ENCODE data around the gene RNF217.
"Not testable (repeated sequence)": the region's sequence is repeated elsewhere in the genome, so short reads cannot be mapped to it uniquely, and the experiment has no call there.

RNF217 gene

DNA sequence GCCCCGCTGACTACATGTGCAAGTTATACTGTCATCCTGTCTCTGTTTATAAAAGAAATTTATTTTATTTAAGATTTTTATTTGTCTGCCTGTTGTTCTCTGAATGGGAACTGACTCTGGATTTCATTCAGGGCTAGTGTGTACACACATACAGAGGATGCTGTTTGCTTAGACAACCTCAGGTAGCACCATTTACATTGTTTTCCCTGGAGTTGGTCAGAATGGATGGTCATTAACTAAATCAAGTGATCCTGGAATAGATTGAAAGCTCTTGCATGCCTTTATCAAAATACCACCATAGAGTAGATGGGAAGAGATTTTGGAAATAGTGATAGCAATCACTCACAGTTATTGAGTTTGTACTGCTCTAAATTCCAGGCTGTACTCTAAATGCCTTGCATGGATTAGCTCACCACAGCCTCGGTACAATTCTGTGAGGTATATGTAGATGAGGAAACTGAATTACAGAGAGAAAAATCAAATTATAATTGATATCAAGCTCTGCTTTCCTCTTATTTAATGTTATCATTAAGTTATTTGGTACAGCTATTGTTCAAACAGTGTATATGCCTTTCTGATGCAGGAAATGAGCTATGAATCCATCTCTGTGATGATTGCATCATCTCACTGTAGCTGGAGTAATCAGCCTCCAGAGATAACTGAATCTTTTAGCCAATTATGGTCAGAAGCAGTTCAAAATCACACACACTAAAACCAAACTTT, 51.9 kb downstream of the RNF217 start:
- in situ Hi-C loops (cut with HindIII; ENCODE audit: low sequenced_read_pairs): no loop called here

- in situ Hi-C loops (cut with HindIII; ENCODE audit: low sequenced_read_pairs): no loop called here
Observed at GRCh38 chr6:125014661-125014957, 52.4 kb downstream of the RNF217 start.

DNA sequence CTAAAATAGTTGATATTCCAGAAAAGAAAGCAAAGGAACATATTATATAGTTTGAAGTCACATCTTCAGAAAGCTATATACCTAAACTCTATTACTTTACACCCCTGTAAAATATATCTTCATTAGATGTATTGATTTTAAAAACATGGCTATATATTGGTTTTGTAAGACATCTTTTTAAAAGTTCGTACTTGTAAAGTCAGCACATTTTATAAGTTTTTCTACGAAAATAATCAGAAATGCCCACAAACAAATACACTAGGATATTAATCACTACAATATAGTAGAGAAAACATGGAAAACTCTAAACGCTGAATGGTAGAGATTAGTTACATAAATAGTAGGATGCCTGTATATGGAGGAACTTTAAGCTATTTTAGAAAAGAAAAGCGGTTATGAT, 52.9 kb downstream of the RNF217 start:
- in situ Hi-C loops (cut with HindIII; ENCODE audit: low sequenced_read_pairs): no loop called here

DNA sequence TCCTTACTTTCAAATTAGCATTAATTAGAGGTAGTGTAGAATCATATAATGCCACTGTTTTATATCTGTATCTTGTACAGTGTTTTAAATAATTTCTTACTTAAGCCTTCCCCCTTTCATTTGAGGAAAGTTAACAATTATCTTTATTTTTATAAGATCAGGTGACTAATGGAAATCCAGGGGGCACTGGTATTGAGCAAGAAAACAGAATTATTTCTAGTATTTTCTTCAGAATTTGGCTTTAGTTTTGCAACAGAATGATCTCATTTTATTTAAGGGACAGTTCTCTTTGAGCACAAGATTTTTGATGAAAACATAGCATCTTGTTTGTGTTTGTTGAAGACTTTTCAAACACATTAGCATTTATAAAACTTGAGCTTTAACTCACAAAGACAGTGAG, 55.9 kb downstream of the RNF217 start:
- in situ Hi-C loops (cut with HindIII; ENCODE audit: low sequenced_read_pairs): no loop called here

GRCh38 chr6:125019281-125019680, 57.0 kb downstream of the RNF217 start:
- in situ Hi-C loops (cut with HindIII; ENCODE audit: low sequenced_read_pairs): no loop called here

DNA sequence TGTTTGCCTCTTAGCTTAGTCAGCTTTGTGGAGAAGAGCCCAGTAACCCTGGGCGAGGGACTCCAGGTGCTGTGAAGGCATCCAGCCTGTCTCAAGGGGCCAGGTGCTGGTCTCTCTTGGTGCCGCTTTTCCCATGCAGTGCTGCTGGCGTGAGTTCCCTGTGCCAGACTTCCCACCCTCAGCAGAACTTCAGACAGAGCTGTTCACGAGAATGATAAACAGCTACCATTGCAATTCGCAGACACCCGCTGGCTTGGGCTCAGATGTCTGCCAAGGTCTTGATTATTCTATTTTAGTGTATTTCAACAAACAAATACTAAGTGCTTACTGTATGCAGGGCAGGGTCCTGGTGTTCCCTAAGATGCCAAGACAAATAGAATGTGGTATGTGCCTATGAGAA, 57.7 kb downstream of the RNF217 start:
- in situ Hi-C loops (cut with HindIII; ENCODE audit: low sequenced_read_pairs): no loop called here

DNA sequence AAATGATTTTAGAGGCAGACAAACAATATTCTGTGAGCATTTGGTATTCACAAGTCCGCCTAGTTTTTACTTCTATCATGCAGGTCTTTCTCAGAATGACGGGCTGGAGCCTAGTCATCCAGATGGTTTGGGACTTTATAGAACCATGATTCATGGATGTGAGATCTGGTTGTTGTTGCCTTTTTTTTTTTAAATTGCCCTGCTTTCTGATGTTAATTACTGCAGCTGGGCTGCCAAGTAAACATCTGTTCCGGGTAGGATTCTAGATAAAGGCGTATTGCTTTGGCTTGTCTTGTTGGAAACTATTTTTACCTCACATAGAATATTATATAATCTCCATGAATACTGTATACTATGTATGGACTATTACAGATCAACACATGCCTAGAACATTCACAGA, 58.1 kb downstream of the RNF217 start:
- in situ Hi-C loops (cut with HindIII; ENCODE audit: low sequenced_read_pairs): no loop called here

DNA sequence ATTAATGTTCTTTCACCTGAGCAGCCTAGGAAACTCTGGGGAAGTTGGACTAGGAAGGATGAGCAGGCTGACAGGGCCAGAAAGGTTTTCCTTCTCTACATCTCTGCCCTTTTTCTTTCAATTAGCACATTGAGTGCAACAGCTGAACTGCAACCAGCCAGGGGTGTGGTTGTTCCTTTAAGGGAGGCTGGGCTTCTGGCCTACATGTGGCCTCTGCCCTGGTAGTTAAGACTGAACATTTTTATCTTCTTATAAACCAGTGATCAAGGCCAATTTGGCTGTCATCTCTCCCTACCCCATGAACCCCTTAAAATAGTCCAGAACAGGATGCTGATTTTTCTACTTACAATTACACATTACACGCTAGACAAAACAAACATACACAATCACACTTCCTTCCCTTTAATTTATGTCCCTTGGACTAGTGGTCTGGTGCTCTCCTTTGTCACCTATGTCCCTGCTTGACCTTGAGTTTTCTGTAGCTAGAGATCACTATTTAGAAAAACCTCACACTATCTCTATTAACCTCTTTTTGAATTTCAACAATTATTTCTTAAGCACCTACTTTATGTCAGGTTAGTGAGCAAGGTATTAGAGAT, 60.3 kb downstream of the RNF217 start:
- in situ Hi-C loops (cut with HindIII; ENCODE audit: low sequenced_read_pairs): no loop called here

GRCh38 chr6:125025164-125025854, 63.1 kb downstream of the RNF217 start:
- in situ Hi-C loops (cut with HindIII; ENCODE audit: low sequenced_read_pairs): no loop called here

- in situ Hi-C loops (cut with HindIII; ENCODE audit: low sequenced_read_pairs): no loop called here
Observed at GRCh38 chr6:125027287-125027686, 65.0 kb downstream of the RNF217 start.

DNA sequence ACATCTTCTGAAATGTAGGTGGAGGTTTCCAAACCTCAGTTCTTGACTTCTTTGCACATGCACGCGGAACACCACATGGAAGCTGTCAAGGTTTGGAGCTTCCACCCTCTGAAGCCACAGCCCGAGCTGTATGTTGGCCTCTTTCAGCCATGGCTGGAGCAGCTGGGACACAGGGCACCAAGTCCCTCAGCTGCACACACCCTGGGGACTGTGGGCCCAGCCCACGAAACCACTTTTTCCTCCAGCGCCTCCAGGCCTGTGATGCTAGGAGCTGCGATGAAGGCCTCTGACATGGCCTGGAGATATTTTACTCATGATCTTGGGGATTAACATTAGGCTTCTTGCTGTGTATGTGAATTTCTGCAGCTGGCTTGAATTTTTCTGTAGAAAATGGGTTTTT, 68.7 kb downstream of the RNF217 start:
- in situ Hi-C loops (cut with HindIII; ENCODE audit: low sequenced_read_pairs): no loop called here

- in situ Hi-C loops (cut with HindIII; ENCODE audit: low sequenced_read_pairs): no loop called here
Observed at GRCh38 chr6:125031385-125031784, 69.1 kb downstream of the RNF217 start.

DNA sequence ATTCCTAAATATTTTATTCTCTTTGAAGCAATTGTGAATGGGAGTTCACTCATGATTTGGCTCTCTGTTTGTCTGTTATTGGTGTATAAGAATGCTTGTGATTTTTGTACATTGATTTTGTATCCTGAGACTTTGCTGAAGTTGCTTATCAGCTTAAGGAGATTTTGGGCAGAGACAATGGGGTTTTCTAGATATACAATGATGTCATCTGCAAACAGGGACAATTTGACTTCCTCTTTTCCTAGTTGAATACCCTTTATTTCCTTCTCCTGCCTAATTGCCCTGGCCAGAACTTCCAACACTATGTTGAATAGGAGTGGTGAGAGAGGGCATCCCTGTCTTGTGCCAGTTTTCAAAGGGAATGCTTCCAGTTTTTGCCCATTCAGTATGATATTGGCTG, 72.7 kb downstream of the RNF217 start:
- in situ Hi-C loops (cut with HindIII; ENCODE audit: low sequenced_read_pairs): not testable (repeated sequence)

GRCh38 chr6:125036486-125036885, 74.2 kb downstream of the RNF217 start:
- in situ Hi-C loops (cut with HindIII; ENCODE audit: low sequenced_read_pairs): not testable (repeated sequence)

- in situ Hi-C loops (cut with HindIII; ENCODE audit: low sequenced_read_pairs): no loop called here
Observed at GRCh38 chr6:125037827-125038226, 75.6 kb downstream of the RNF217 start.

DNA sequence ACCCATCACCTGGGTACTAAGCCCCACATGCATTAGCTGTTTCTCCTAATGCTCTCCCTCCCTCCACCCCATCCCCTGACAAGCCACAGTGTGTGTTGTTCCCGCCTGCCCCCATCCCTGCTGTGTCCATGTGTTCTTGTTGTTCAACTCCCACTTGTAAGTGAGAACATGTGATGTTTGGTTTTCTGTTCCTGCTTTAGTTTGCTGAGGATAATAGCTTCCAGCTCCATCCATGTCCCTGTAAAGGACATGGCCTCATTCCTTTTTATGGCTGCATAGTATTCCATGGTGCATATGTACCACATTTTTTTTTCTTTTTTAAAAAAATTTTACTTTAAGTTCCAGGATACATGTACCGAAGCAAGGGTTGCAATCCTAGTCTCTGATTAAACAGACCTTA, 76.7 kb downstream of the RNF217 start:
- in situ Hi-C loops (cut with HindIII; ENCODE audit: low sequenced_read_pairs): no loop called here

- in situ Hi-C loops (cut with HindIII; ENCODE audit: low sequenced_read_pairs): no loop called here
Observed at GRCh38 chr6:125041740-125042459, 79.7 kb downstream of the RNF217 start.

GRCh38 chr6:125044066-125044465, 81.8 kb downstream of the RNF217 start:
- in situ Hi-C loops (cut with HindIII; ENCODE audit: low sequenced_read_pairs): no loop called here

GRCh38 chr6:125044667-125045066, 82.4 kb downstream of the RNF217 start:
- in situ Hi-C loops (cut with HindIII; ENCODE audit: low sequenced_read_pairs): no loop called here

GRCh38 chr6:125046107-125046925, 84.1 kb downstream of the RNF217 start:
- in situ Hi-C loops (cut with HindIII; ENCODE audit: low sequenced_read_pairs): no loop called here

GRCh38 chr6:125048274-125048673, 86.0 kb downstream of the RNF217 start:
- in situ Hi-C loops (cut with HindIII; ENCODE audit: low sequenced_read_pairs): no loop called here

All from DLD1 (cell line).